HCT116 (cell line): ENCODE results near the gene TP63. TPM values are rescaled to one million over a fixed set of nuclear protein-coding genes. Genes with fewer than 3 reads are reported as not detected.

Experiments used
- ATAC-seq: fragments of 200-7000 bp; cut with Tn5 transposase; 2 replicates; pipeline ENCODE4 v1.9.1; 2020; ENCODE audit warnings: mild to moderate bottlenecking, moderate library complexity
- BruUV-seq: library from RNA; stranded (reverse); fragments of 400-500 nt; replicated peaks from 2 replicates; lab custom pipeline; 2021; lab: Mats Ljungman, UMichigan
- CTCF ChIA-PET: fragments of 300-600 bp; sonication (Branson Sonifier 250); formaldehyde crosslinking; loops from one replicate; lab custom pipeline; 2021; ENCODE audit warnings: antibody characterized with exemption; lab: Charles Lee
- POLR2A ChIA-PET: fragments of 300-600, 350-600 bp; sonication (Branson Sonifier 250); formaldehyde crosslinking; loops from one replicate; lab custom pipeline; 2021; ENCODE audit warnings: antibody characterized with exemption; lab: Charles Lee
- RAD21 ChIA-PET, 2 experiments: fragments of 300-600 bp; sonication (Branson Sonifier 250); formaldehyde crosslinking; loops; one replicate each; lab custom pipeline; 2023; ENCODE audit warnings: low total read pairs in 2 of 2; ENCODE audit not compliant: uncharacterized antibody in 2 of 2, unreplicated experiment in 2 of 2, low non-redundant PET in 1 of 2; lab: Charles Lee
- DNase-seq: peaks from one replicate; pipeline ENCODE4 v3.0.0-alpha.2; 2010; ENCODE audit warnings: low read depth, low spot score
- H2AFZ ChIP-seq: fragments of 200-600 bp; shearing (Covaris generic), sonication (generic); 2 replicates; pipeline ENCODE4 v1.6.1; 2017; ENCODE audit warnings: low read depth, mixed run types, mixed read lengths, antibody characterized with exemption, low read length; ENCODE audit not compliant: poor library complexity, severe bottlenecking
- H3K27ac ChIP-seq: 2 replicates; pipeline ENCODE4 v1.5.1; 2012; ENCODE audit warnings: low read depth, low read length
- H3K27me3 ChIP-seq: fragments of 200-600 bp; sonication (generic); 2 replicates; pipeline ENCODE4 v1.6.1; 2016; ENCODE audit warnings: mixed run types, low read length, mixed read lengths; ENCODE audit not compliant: insufficient read depth
- H3K36me3 ChIP-seq, 2 experiments: fragments of 200-500 bp in 1 of 2; fragments of 200-600 bp in 1 of 2; sonication (Bioruptor generic) in 1 of 2; sonication (generic) in 1 of 2; 2 replicates each; pipeline versions ENCODE4 v1.5.1 to v1.6.1; 2014 to 2016; ENCODE audit warnings: low read length in 2 of 2, inconsistent platforms in 1 of 2, mixed read lengths in 1 of 2, mixed run types in 1 of 2; ENCODE audit not compliant: insufficient read depth in 2 of 2, control insufficient read depth in 1 of 2
- H3K4me1 ChIP-seq, 2 experiments: fragments of 200-600 bp in 1 of 2; sonication (generic) in 1 of 2; 2 replicates each; pipeline versions ENCODE4 v1.5.1 to v1.6.1; 2012 to 2017; ENCODE audit warnings: low read length in 2 of 2, inconsistent platforms in 1 of 2, mild to moderate bottlenecking in 1 of 2, mixed read lengths in 1 of 2, mixed run types in 1 of 2, moderate library complexity in 1 of 2; ENCODE audit not compliant: insufficient read depth in 2 of 2, control insufficient read depth in 1 of 2
- H3K4me2 ChIP-seq: fragments of 200-600 bp; sonication (generic); 2 replicates; pipeline ENCODE4 v1.6.1; 2017; ENCODE audit warnings: mixed run types, low read length, mixed read lengths
- H3K4me3 ChIP-seq, 2 experiments: fragments of 200-600 bp in 1 of 2; sonication (generic) in 1 of 2; replicated peaks in 1 of 2; 2 replicates each; pipeline ENCODE4 v1.5.1; 2011 to 2016; ENCODE audit warnings: low read length in 2 of 2, control low read depth in 1 of 2, low read depth in 1 of 2, mild to moderate bottlenecking in 1 of 2, mixed read lengths in 1 of 2, mixed run types in 1 of 2
- H3K79me2 ChIP-seq: fragments of 200-600 bp; sonication (generic); 2 replicates; pipeline ENCODE4 v1.6.1; 2017; ENCODE audit warnings: mild to moderate bottlenecking, mixed run types, low read length, moderate library complexity, mixed read lengths; ENCODE audit not compliant: insufficient read depth
- H3K9ac ChIP-seq: fragments of 200-600 bp; sonication (generic); 2 replicates; pipeline ENCODE4 v1.6.1; 2016; ENCODE audit warnings: low read length, mixed read lengths
- H3K9me2 ChIP-seq: fragments of 200-600 bp; sonication (generic), shearing (Covaris generic); 2 replicates; pipeline ENCODE4 v1.6.1; 2017; ENCODE audit warnings: mixed run types, mild to moderate bottlenecking, moderate library complexity; ENCODE audit not compliant: insufficient read depth
- H3K9me3 ChIP-seq, 2 experiments: fragments of 200-500 bp in 1 of 2; fragments of 200-600 bp in 1 of 2; sonication (Bioruptor generic) in 1 of 2; sonication (generic) in 1 of 2; 2 replicates each; pipeline ENCODE4 v1.6.1; 2014 to 2017; ENCODE audit warnings: low read length in 2 of 2, mixed read lengths in 2 of 2, inconsistent platforms in 1 of 2, low read depth in 1 of 2, mild to moderate bottlenecking in 1 of 2, mixed run types in 1 of 2, moderate library complexity in 1 of 2; ENCODE audit not compliant: control insufficient read depth in 1 of 2, insufficient read depth in 1 of 2
- H4K20me1 ChIP-seq: fragments of 200-600 bp; sonication (generic), shearing (Covaris generic); 2 replicates; pipeline ENCODE4 v1.6.1; 2017; ENCODE audit warnings: mixed run types, mild to moderate bottlenecking, moderate library complexity; ENCODE audit not compliant: insufficient read depth
- ATF3 ChIP-seq: IDR thresholded peaks from 2 replicates; pipeline ENCODE4 v1.6.1; 2012
- CBX3 ChIP-seq: IDR thresholded peaks from 2 replicates; pipeline ENCODE4 v1.6.1; 2012; ENCODE audit warnings: low read depth
- EGR1 ChIP-seq: IDR thresholded peaks from 2 replicates; pipeline ENCODE4 v1.6.1; 2012; ENCODE audit warnings: low read depth
- ELF1 ChIP-seq: IDR thresholded peaks from 2 replicates; pipeline ENCODE4 v1.6.1; 2012; ENCODE audit warnings: low read depth, borderline replicate concordance
- EZH2 ChIP-seq: fragments of 200-600 bp; sonication (generic); IDR thresholded peaks from 2 replicates; pipeline ENCODE4 v1.6.1; 2017; ENCODE audit warnings: antibody characterized with exemption, mixed run types
- FOSL1 ChIP-seq: IDR thresholded peaks from 2 replicates; pipeline ENCODE4 v1.6.1; 2012; ENCODE audit warnings: low read depth
- JUND ChIP-seq: IDR thresholded peaks from 2 replicates; pipeline ENCODE4 v1.6.1; 2012
- POLR2A ChIP-seq: IDR thresholded peaks from 2 replicates; pipeline ENCODE4 v1.7.0; 2011; ENCODE audit warnings: borderline replicate concordance; ENCODE audit not compliant: insufficient read depth, insufficient read length; ENCODE audit errors: extremely low read depth
- POLR2AphosphoS5 ChIP-seq: IDR thresholded peaks from 2 replicates; pipeline ENCODE4 v1.6.1; 2011; ENCODE audit warnings: mild to moderate bottlenecking, low read depth, low read length, moderate library complexity
- RAD21 ChIP-seq: IDR thresholded peaks from 2 replicates; pipeline ENCODE4 v1.6.1; 2012; ENCODE audit warnings: low read depth, mild to moderate bottlenecking
- REST ChIP-seq: IDR thresholded peaks from 2 replicates; pipeline ENCODE4 v1.6.1; 2012; ENCODE audit warnings: low read depth
- SRF ChIP-seq: IDR thresholded peaks from 2 replicates; pipeline ENCODE4 v1.6.1; 2012; ENCODE audit warnings: low read depth
- TCF7L2 ChIP-seq: IDR thresholded peaks from 2 replicates; pipeline ENCODE4 v1.7.0; 2011; ENCODE audit warnings: borderline replicate concordance, inconsistent platforms; ENCODE audit not compliant: insufficient read depth, insufficient read length; ENCODE audit errors: extremely low read depth
- YY1 ChIP-seq: IDR thresholded peaks from 2 replicates; pipeline ENCODE4 v1.6.1; 2011; ENCODE audit warnings: low read length, low read depth, moderate library complexity, mild to moderate bottlenecking; ENCODE audit not compliant: insufficient replicate concordance; ENCODE audit errors: extremely low read depth
- ZBTB33 ChIP-seq: IDR thresholded peaks from 2 replicates; pipeline ENCODE4 v1.6.1; 2011; ENCODE audit warnings: mild to moderate bottlenecking, low read length, moderate library complexity; ENCODE audit not compliant: insufficient replicate concordance; ENCODE audit errors: extremely low read depth
- ZFX ChIP-seq: fragments of 450-650 bp; IDR thresholded peaks from 2 replicates; pipeline ENCODE4 v1.6.1; 2017
- ZNF274 ChIP-seq: fragments of 200-500 bp; sonication (Bioruptor generic); IDR thresholded peaks from 2 replicates; pipeline ENCODE4 v1.6.1; 2014; ENCODE audit warnings: mild to moderate bottlenecking, low read depth, low read length, inconsistent platforms
- intact Hi-C: fragments of 100-400 bp; cut with micrococcal nuclease; formaldehyde crosslinking; loops from 2 replicates; pipeline ENCODE4 v1.10.0; 2022
- total RNA-seq: library from RNA; stranded (reverse); gene quantifications from one replicate; pipeline ENCODE4 v1.2.1, GENCODE V29; 2021; ENCODE audit not compliant: unreplicated experiment

The TP63 gene
- total RNA-seq, 1 experiment from 2014 or later: not detected

GRCh38 chr3:189737071-189737470 lies 105.9 kb downstream of the TP63 start:
- DNase-seq (no peak), ATAC-seq (no peak)
- BruUV-seq: no TSS peak
- Histone ChIP-seq H3K4me2 (no peak overlapping the region), H3K9ac (no peak overlapping the region), H3K4me1 (no peaks in the 10 kb centered on the region), H2AFZ (no peak overlapping the region), H3K79me2 (no peaks in the 10 kb centered on the region), H3K27me3 (no peaks in the 10 kb centered on the region), H3K27ac (no peak overlapping the region), H4K20me1 (no peaks in the 10 kb centered on the region), H3K9me2 (no peaks in the 10 kb centered on the region), H3K9me3 (no peaks in the 10 kb centered on the region), H3K36me3 (no peaks in the 10 kb centered on the region), H3K4me3 (no peak overlapping the region)
- RAD21 ChIA-PET: no interaction called here
- POLR2A ChIA-PET: no interaction called here
- CTCF ChIA-PET: no interaction called here
- TF ChIP-seq ZFX: no peak
- TF ChIP-seq RAD21: no peak
- TF ChIP-seq EZH2: no peak
- TF ChIP-seq REST: no peak
- TF ChIP-seq YY1: no peak
- TF ChIP-seq POLR2A: no peak
- no peak for TF ChIP-seq ATF3
- no peak for TF ChIP-seq ZBTB33
- no peak for TF ChIP-seq FOSL1
- no peak for TF ChIP-seq CBX3
- TF ChIP-seq SRF: no peak
- no peak for TF ChIP-seq EGR1
- no peak for TF ChIP-seq ZNF274
- no peak for TF ChIP-seq ELF1
- no peak for TF ChIP-seq TCF7L2
- TF ChIP-seq JUND: no peak
- no peak for TF ChIP-seq POLR2AphosphoS5
- intact Hi-C loops: no loop called here
